GM19023 (cell line): ENCODE measurements around the gene KIF26A.

Source experiments
- ATAC-seq: cut with Tn5 transposase; IDR thresholded peaks from one replicate; pipeline ENCODE4 v1.9.1; 2021; ENCODE audit warnings: mild to moderate bottlenecking, moderate library complexity; ENCODE audit not compliant: unreplicated experiment

Gene KIF26A

DNA sequence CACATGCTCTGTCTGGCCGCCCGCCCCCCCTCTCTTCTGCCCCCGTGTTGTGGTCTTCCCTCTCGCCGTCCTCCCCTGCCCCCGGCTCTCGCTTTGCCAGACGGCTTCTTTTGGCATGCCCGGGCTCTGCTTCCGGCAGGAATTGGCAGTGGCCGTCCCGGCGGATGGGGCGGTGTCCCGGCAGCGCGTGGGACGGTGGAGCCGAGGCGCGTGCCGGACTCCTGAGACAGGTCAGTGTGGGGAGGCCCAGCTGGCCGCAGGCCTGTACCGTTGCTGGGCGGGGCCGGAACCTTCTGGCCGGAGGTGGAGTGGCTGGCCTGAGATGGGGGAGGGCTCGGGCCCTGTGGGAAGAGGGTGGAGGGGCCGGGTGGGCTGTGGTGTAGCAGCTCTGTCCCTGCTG, 17.1 kb downstream of the KIF26A start:
- ATAC-seq = no peak

DNA sequence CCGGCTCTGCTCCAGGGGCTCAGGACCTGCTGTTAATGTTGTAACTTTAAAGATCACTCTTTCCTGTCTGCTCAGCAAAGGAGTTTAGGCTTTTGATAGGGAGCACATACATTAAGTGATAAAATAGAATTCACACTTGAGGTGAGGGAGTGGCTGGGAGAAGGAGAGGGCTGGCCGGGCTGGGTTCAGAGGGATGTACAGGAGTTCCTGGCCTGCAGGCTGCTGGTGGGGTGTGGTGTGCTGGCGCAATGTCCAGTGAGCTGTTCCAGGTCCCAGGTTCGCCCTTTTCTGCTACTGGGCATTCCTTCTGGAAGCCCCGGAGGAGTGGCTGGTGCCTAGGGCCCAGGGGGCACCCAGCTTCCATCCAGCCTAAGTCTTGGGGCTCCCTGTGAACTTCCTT, 17.8 kb downstream of the KIF26A start:
- no peak for ATAC-seq

DNA sequence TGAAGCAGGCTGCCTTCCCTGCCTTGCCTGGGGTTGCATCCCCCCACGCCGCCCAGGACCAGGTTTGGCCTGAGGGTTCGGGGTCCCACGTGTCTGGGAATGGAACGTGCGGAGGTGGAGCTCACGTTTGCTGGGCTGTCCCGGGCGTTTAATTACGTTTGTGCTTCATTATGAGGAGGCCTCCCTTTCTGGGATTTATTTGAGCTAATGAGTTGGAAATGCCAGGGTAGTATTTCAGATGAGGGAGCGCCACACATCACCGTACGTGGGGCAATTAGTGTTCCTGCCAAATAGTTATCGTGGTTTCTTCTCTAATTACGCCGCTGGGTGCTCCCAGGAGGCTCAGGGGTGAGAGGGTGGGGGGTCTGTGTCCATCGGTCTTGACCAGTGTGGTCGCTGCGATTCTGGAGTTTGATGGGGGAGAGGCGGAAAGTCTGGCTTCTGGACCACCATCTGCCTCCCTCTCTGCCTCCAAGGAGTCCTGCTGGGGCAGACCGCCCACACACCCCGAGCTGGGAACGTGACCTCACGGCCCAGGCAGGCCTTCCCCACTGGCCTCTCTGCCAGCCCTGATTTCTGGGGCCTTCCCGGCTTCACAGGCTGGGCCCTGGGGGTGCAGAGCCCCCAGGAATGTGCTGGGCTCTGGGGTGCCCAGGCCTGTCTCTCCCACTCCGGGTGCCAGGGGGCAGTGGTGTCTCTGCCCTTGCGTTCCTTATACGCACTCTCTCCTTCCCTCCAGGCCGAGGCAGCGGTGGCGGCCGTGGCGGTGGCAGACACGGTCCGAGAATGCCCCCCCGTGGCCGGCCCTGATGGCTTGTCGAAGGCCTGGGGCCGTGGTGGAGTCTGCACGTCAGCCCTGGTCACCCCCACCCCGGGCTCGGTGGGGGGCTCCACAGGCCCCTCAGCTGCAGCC, 18.9 kb downstream of the KIF26A start:
- no peak for ATAC-seq

DNA sequence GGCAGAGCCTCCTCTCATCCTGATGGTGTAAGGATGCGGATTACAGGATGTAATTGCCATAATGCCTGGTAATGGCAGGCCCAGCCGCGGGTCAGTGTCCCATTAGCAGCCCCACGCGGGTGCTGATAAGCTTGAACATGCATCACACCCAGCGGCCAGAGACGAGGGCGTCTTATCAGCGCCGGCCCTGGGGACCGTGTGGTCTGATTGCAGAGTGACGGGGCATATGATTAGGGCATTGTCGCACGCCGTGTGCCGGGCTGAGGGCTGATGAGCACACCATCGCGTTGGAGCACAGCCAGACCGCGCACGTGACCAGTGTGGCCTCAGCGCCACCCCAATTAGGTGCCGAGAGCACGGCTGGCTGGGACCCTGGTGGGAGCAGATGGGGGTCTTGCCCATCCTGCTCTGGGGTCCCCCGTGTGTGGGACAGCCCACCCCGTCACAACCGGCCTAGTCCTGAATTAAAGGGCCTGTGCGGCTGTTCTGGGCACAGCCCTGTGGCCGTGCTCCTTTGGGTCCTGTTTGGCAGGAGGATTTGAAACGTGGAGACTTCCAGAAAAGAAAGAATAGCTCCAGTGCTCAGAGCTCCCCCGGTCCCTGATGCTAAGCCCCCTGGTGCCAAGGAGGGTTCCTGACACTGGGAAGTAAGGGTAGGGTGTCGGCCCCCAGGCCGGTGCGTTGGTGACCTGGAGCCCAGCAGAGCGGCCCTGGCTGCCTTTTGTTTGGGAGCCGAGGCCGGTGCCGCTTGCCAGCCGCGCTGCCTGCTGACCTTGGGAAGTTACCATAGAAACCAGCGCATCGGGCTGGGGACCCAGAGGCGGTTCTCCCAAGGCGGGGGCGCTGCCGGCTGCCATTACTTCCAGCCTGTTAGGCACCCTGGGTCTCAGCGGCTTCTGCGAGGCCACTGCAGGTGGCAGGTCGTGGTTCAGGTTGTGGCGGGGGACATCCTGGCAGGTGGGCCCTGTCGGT, 20.7 kb downstream of the KIF26A start:
- no peak for ATAC-seq

DNA sequence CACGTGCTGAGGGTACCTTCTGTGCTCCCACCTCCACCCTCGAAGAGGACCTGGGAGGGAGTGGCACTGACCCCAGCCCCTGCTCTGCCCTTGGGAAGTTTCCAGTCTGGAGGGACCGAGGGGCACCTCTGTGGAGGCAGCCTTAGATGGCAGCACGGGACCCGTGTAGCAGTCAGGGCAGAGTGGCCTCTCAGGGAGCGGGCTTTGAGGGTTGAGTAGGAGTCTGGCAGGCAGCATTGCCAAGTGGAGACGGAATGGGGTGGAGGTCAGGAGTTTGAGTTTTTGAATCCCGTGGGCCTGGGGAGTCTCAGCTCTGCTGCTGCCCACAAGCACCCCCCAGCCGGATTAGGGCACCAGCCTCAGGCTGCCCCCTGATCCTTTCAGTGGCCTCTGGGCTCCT, 21.6 kb downstream of the KIF26A start:
- ATAC-seq = no peak

DNA sequence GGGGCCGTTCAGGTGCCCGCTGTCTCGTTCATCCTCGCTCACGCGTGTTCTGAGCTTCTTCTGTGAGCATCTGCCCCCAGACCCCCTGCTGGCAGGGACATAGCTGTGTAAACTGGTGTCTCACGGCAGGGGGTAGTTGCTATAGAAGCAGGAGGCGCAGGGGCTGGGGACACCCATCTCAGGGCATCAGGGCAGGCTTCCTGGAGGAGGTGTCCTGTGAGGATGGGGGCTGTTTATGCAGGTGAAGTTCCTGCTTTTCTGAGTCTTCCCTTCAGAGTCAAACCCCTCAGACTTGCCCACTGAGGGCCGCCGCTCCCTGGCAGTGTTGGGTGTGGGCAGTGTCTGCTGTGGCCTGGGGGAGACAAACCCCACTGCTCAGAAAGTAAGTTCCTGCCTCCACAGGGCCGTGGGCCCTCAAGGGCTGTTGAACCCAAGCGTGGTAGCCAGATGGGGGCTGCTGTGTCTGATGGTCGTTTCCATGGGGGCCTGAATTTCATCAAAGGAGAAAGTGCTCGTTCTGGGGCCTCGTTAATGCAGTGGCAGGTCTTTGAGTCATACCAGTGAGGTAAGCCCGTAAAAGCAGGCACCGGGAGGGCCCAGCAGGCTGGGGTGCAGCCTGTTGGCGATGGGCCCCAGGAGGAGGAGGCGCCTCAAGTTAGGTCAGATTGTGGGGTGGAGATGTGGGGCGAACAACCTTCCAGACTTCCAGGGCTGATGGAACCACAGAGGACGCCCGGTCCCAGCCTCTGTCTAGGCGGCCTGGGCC, 23.4 kb downstream of the KIF26A start:
- ATAC-seq = no peak

DNA sequence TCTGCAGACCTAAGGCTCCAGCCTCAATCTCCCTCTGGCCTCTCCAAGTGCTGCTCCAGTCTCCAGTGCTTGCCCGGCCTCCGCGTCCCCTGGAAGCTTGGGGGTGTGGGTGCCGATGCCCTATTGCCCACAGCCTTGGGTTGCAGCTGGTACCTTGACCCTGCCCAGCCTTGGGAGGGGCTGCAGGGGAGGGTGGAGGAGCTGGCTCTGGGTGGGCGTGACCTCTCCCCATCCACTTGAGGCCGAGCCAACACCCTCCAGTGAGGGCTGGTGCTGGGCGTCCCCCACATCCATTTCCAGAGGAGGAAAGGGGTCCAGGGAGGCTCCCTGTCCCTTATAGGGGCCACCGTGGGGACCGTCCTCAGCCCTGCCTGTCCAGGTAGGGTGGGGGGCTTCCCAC, 24.1 kb downstream of the KIF26A start:
- no peak for ATAC-seq

DNA sequence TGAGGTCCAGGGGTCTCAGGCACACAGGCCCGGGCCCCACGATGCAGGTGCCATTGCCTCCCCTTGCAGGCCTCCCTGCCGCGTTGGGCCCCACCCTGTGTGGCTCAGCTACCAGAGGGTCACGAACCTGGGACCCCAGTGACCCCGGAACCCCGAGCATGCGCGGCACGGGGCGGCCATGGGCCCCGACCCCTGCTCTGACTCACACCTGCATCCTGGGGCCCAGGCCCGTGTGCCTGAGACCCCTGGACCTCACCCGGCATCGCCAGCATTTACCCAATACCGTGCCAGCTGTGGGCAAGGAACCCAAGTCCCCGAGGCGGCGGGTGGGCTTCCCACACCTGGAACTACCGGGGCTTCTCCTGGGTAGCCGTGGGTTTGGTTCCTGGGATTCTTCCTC, 25.2 kb downstream of the KIF26A start:
- no peak for ATAC-seq

DNA sequence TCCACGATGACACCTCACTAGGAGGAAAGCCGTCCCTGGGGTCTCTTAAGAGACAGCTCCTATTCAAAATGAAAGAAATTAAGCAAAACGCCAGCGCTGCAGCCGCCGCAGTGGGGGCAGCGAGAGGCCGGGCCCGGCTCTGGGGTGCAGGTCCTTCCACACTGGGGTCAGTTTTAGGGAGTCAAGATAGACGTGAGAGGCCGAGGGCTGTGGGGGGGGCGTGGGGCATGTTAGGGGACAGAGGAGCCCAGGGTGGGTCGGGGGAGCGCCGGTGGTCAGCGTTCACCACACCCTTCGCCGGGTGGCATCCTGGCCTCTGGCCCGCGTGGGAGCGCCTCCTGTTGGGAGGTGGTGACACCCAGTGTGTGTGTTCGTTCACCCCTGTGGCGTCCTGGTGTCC, 25.7 kb downstream of the KIF26A start:
- no peak for ATAC-seq

DNA sequence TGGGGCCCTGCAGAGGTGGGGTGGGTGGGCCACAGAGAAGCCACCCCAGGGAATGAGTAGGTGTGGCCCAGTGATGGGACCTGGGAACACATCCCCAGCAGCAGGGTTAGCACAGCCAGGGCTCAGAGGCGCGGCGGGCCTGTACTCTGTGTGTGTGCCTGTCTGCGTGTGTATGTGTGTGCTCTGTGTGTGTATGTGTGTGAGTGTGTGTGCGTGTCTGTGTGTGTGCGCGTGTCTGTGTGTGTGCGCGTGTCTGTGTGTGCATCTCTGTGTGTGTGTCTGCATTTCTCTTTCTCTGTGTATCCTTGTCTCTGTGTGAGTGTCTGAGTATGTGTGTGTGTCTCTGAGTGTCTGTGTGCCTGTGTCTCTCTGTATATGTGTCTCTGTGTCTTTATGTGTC, 26.1 kb downstream of the KIF26A start:
- no peak for ATAC-seq

DNA sequence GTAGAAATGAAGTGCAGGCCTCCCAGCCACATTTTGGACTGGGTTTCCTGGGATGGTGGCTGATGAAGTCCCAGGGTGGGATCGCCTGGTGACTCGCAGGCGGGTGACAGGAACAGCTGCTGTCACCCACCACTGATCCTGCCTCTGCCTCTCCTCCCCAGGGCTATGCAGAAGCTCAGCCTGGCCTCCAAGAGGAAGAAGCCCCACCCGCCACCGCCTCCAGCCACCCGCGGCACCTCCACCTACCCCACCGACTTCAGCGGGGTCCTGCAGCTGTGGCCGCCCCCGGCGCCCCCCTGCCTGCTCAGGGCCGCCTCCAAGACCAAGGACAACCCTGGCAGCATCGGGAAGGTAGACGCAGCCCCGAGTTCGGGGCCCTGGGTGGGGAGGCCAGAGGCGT, 28.3 kb downstream of the KIF26A start:
- no peak for ATAC-seq

DNA sequence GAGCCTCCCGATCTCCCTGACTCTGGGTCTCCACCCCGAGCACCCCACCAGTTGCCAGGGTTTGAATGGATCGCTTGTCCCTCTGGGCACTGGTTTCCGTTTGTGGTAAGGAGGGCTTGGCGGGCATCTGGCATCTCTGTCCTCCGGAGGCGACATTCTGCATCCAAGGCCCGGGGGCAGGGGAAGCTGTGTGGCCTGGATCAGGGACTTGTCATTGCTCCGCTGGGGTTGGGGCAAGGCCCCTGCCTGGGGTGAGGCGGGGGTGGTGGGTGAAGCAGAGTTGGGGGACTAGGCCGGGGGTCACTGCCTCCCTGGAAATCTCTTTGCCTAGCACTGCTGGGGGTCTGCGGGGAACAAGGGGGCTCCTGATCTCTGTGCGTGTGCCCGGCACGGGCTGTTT, 30.2 kb downstream of the KIF26A start:
- no peak for ATAC-seq

DNA sequence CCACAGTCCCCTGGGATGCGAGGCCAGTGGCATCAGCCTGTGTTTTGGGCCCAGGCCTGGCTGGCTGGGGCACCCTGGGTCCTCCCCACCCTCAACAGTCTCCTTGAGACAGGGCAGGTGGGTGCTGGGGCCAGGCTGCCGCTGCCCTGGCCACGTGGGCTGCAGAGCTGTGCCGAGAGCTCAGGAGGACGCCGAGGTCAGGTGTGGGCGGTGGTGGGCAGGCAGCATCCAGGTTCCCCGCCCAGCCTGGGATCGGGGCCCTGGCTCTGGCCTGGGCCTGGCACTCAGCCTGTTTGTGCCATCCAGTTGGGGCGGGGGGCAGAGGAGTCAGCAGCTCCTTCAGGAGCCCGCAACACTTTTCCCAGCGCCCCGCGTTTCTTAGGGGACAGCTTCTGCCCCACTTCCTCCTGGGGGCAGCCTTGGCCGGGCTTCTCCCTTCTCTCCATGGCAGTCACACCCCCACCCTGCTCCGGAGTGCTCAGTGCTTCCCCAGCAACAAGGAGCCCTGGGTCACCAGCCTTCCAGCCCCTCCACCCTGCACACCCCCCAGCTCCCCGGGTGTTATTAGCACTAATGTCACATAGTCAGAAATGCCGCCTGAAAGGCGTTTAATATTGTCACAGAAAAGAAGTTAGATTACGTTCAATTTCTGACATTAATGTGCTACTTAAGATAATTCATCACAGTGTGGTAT, 30.8 kb downstream of the KIF26A start:
- ATAC-seq = no peak

DNA sequence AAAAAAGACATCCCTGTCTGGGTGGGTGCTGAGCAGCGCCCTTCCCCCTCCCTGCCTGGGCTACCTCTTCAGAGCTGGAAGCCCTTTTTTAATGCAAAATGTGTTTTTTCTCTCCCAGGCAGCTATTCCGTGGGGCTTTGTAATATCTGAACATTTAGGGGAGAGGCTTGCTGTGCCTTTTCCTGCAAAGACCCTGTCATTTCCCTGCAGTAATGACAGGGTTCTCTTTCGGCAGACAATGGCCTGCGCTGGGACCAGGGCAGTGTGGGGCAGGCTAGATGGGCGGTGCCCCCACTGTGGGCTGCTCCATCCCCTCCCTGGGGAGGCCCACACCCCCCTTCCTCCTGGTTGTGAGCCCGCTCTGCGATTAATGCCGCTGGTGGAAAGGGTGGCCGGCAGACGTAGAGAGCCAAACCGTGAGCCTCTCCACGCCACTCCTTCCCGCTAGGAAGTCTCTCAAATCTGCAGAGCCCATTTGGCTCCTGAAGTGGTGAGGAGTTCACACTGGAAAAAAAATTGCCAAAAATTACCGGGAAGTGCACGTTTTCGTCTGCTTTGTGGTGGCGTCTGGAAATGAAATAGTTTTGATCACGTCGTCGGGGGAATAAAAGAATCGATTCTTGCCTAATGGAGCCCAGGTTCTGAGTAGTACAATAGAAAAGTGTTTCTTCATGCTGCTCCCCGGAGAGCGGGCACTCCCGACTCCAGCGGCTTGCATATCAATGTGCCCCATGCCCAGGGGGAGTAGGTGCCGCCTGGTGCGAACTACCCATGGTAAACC, 31.5 kb downstream of the KIF26A start:
- no peak for ATAC-seq

DNA sequence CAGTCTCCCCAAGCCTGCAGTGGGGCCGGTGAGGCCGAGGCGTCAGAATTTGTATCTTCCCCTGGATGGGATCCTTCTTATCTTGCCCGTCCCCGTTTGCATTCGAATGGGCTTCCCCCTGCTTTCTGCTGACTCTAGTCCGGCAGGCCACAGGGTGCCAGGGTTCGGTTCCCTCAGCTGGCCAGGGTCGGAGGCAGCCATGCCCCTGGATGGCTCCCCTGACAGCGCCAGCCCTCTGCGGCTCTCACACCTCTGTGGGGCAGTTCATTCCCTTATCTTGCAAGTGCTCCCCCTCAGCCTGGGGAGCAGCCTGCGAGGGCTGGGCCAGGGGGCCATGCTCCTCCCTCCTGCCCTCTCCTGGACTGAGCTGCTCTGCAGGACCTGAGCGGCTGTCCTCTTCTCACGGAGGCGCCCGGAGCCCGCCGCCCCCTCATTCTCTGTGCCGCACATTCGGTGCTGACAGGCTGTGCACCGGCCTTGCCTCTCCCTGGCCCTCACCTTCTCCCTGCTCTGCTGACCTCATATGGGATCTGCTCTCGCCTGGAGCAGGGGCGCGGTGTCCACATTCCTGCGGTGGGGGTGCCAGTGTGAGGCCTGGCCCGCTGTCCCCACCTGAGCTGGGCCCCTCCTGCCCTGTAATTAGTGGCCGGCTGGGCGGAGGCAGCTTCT, 32.8 kb downstream of the KIF26A start:
- no peak for ATAC-seq

DNA sequence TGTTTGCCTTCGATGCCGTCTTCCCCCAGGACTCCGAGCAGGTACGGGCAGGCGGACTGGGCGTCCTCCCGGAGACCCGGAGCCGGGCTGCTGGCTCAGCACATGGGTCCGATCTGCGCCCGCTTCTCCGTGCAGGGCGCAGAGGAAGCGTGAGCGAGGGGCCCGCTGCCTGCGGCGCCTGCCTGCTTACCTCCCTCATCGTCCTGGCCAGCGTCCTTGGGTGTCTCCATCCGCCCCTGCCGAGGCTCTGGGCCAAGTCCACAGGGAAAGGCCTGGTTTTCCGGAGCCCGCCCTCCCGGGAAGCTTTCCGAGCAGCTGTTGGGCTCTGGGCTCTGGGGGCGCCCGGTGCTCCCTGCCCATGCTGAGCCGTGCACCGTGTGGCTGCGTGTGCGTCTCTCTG, 33.5 kb downstream of the KIF26A start:
- ATAC-seq = no peak

DNA sequence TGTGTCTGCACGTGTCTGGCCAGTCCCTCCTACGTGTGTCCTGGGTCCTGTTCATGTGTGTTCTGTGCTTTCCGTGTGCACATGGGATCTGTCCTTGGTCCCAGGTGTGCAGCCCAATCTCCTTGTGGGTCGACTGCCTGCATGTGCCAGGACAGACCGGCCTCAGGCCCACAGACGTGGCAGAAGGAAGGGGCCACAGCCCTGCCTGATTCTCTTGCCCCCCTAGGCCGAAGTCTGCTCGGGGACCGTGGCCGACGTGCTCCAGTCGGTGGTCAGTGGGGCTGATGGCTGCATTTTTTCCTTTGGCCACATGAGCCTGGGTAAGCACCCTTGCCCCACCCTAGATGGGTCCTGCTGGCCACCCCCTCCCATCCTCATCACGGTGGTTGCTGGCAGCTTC, 34.0 kb downstream of the KIF26A start:
- ATAC-seq = no peak

DNA sequence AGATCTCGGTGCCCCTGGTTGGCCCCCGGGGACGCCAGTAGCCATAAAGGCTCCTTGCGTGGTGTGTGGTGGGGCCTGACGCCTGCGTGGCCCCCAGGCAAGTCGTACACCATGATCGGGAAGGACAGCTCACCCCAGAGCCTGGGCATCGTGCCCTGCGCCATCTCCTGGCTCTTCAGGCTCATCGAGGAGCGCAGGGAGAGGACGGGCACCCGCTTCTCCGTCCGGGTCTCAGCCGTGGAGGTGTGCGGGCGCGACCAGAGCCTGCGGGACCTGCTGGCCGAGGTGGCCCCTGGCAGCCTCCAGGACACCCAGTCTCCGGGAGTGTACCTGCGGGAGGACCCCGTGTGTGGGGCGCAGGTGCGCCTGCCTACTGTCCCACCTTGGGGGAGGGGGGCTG, 34.5 kb downstream of the KIF26A start:
- ATAC-seq = no peak

DNA sequence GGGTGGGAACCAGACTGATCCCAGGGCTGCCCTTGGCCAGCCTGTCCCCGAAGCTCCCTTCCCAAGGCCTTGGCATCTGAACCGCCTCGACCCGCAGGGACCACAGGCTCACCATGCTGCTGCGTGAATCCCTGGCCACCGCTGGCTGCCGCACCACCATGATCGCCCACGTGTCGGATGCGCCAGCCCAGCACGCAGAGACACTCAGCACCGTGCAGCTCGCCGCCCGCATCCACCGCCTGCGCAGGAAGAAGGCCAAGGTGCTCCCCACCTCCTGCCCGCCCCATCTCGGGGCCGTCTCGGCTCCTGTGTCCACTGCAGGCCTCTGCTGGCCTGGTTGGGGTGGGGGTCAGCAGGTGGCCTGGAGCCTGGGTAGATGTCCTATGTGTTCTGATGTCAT, 35.7 kb downstream of the KIF26A start:
- ATAC-seq = no peak
